ENCODE measurements around the gene JUP.
"Not testable (repeated sequence)": the region's sequence is repeated elsewhere in the genome, so short reads cannot be mapped to it uniquely, and the experiment has no call there.

JUP gene

DNA sequence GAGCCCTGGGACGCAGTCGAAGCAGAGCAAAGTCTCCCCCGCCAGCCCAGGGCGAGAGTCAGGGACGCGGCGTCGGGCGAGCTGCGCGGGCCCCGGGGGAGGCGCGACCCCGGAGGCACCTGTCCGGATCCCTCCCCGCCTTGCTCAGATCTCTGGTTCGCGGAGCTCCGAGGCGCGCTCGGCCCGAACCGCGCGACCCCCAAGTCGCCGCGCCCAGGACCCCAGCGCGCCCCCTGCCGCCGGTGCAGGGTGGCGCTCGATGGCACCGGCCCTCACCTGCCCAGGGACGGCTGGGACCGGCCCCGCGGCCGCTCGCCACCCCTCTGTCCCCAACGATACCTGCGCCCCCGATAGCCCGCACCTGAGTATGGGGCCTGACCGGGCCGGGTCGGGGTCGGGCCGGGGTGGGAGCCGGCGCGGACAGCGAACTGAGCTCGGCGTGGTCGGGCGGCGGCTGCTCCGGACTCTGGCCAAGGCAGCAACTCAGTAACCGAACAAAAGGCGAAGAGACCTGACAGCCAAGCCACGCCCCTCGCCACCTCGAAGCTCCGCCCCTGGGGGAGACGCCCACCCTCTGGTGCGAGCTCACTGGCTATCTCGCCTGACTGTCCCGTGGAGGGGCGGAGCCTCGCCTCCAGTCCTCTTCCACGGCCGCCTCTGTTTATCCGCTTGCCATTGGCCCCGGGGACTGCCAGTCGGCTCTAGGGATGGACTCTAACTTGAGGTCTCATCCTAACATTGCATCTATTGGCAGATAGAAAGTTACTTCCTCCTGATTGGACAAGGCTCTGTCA lies at the start of gene JUP:
JUP (minus strand) TSS at position 485 of the 794 bp plus-strand sequence. CDS start 14,857 bp downstream, outside the sequence.
- DNase-seq, result peak; percentile 90

DNA sequence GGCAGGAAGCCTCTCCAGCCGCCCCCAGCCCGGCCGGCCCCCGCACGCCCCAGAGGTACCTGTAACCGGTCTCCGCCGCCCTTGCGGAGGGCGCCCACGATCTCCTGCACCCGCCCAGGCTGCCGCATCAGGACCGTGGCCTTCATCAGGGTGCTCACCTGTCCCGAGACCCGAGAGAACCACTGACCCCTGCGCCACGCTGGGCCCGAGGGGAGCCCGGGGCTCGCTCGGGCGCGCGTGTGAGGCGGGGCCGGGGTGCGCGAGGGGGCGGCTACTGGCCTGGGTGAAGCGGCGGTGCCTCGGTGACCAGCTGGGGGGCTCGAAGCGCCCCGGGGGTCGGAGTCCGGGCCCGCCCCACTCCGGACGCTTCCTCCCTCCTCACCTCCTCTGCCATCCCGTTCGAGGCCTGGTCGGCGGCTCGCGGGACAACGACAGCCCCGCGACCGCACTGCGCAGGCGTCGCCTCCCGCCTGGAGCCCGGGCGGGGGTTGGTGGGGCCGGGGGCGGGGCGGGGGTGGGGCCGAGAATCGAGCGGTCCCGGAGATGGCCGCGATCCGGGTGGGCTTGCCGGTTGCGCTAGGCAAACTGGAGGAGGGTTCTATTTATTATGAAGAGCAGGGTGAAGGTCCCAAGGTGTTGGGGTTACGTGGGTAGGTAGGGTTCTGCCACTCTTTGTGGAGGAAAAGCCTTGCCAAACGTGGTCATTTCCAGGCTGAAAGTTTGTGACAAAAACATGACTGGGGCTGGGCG lies 49.5 kb upstream of the JUP start, which contains the start of gene NT5C3B:
NT5C3B (minus strand) TSS at position 433 of the 750 bp plus-strand sequence; CDS start at position 394, 39 bp downstream.
- DNase-seq, result peak; percentile 60

- DNase-seq, result no peak
Observed at GRCh38 chr17:41835214-41835799, 48.8 kb upstream of the JUP start.

GRCh38 chr17:41829961-41830360 lies 43.5 kb upstream of the JUP start:
- DNase-seq, result not testable (repeated sequence)

DNA sequence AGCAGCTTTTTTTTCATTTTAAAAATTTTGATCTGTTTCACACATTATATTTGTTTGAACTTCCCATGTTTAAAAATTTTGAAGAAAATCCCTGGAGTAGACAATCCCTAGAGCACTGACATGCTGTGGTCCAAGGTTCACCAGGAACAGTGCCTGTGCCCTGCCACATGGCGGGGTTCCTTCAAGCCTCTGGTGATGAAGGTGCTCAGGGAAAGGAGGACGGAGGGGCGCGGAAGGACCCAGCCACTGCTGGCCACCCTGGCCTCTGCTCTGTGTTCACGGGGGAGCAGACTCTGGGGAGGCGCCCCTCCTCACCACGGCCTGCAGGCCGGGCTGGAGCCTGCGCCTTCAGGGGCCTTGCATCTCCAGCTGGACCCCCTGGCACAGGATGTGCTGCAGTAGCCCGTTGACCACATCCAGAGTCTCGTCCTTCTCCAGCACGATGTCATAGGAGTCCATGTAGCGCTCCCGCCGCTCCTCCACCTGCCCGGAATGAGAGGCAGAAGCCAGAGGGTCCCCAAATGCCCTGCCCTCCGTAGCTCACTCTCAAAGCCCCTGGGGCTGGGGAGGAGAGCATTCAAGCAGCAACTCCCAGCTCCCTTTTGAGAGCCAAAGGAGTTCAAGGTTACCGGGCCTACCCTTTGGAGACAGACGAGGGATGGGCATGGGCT lies 38.8 kb upstream of the JUP start:
- no peak for DNase-seq

- no peak for DNase-seq
Observed at GRCh38 chr17:41824086-41824485, 37.6 kb upstream of the JUP start.

DNA sequence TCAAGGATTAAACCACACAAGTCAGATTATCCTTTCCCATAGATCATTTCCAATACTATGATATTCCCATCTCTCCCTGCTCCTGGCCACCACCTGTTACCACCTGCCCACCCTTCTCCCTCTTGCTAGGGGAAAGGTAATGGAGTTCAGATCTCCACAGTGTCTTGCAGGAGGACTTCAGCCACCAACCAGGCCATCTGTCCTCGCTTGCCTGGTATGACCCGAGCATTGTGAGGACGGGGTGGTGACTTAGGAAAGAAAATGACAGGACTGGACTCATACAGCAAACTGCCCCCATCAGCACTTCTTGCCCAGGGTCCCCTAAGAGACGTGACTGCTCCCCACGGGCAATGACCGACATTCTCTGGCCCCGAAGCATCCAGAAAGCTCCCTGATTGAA lies 37.1 kb upstream of the JUP start:
- no peak for DNase-seq

GRCh38 chr17:41823141-41823524 lies 36.6 kb upstream of the JUP start:
- no peak for DNase-seq

GRCh38 chr17:41822216-41823140 lies 36.0 kb upstream of the JUP start:
- no peak for DNase-seq

GRCh38 chr17:41821776-41822175 lies 35.3 kb upstream of the JUP start:
- DNase-seq, result no peak

DNA sequence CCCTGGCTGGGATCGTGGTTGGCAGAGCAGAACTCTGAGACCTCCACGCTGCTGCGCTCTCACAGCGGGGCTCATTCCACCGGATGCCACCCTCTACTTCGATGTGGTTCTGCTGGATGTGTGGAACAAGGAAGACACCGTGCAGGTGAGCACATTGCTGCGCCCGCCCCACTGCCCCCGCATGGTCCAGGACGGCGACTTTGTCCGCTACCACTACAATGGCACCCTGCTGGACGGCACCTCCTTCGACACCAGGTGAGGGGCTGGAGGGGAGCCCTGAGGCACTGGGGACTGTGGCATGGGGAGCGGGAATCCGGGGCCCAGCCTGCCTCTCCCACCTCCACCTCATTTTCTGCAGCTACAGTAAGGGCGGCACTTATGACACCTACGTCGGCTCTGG lies 31.5 kb upstream of the JUP start:
- DNase-seq, result no peak

GRCh38 chr17:41816637-41817320 lies 30.3 kb upstream of the JUP start:
- no peak for DNase-seq

DNA sequence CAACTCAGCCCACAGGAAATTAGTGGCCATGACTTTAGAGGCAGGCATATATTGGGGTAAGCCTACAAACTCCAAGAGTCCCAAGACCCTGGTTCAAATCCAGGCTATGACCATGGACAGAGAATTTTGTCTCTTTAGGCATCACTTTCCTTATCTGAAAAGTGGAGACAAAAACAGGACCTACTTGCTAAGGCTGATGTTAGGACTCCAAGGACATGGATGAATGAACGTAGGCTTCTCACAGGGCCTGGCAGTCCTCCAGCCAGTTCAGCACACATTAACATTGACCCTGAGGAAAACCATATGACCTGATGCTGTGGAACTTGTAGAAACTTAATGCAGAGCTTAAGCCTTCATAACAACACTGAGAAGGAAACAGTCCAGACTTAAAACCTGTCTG lies 27.7 kb upstream of the JUP start:
- DNase-seq, result no peak

- DNase-seq, result no peak
Observed at GRCh38 chr17:41813699-41814124, 27.2 kb upstream of the JUP start.

- no peak for DNase-seq
Observed at GRCh38 chr17:41813152-41813680, 26.7 kb upstream of the JUP start.

- DNase-seq, result peak; percentile 30
Observed at GRCh38 chr17:41812381-41813151, 26.1 kb upstream of the JUP start, which contains the start of gene FKBP10. Gene FKBP10 (plus strand): TSS chr17:41813004. CDS start chr17:41813035, 31 bp downstream.

DNA sequence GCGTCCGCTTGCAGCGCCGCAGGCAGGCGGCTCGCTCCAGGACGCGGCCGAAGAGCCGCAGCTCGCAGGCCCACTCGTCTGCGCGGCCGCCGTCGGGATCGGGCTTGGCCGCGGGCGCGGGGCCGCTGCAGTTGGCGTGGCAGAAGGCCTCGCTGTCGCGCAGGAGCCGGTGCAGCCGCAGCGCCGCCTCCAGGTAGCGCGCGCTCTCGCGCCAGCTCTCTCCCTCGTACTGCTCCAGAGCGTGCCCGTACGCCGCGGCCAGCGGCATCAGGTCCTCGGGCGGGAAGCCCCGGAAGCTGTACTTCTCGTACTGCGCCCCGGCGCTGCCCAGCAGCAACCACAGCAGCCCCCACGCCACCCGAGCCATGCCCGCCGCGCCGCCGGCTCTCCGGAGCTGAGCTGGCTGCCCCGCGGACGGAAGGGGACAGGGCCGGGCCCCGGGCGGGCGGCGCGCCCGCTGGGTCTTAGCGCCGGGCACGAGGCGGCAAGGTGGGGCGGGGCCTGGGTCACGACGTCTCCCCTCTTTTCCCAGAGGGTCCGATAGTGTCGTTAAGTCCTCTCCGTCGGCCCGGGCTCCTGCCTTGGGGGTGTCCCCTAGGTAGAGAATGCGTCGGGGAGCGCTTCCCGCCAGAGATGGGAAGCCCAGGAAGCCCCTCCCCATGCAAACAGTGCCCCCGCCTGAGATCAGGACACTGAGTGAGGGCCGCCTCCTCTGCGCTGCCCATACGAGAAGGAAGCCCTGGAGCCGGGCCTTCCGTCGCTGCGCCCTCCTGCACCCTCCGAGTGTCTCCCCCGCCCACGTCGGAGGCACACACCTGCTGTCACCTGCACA lies 25.3 kb upstream of the JUP start, which contains the start of gene P3H4:
P3H4 (minus strand) TSS at position 401 of the 832 bp plus-strand sequence; CDS start at position 367, 34 bp downstream.
- DNase-seq, result peak; percentile 73

GRCh38 chr17:41810659-41811548 lies 24.4 kb upstream of the JUP start:
- no peak for DNase-seq
